HG03135 (cell line): Measurements from ENCODE around the gene PPEF2.

ENCODE experiments used
- ATAC-seq: cut with Tn5 transposase; IDR thresholded peaks from one replicate; pipeline ENCODE4 v1.9.1; 2021; ENCODE audit warnings: mild to moderate bottlenecking, moderate library complexity; ENCODE audit not compliant: unreplicated experiment

Gene PPEF2

DNA sequence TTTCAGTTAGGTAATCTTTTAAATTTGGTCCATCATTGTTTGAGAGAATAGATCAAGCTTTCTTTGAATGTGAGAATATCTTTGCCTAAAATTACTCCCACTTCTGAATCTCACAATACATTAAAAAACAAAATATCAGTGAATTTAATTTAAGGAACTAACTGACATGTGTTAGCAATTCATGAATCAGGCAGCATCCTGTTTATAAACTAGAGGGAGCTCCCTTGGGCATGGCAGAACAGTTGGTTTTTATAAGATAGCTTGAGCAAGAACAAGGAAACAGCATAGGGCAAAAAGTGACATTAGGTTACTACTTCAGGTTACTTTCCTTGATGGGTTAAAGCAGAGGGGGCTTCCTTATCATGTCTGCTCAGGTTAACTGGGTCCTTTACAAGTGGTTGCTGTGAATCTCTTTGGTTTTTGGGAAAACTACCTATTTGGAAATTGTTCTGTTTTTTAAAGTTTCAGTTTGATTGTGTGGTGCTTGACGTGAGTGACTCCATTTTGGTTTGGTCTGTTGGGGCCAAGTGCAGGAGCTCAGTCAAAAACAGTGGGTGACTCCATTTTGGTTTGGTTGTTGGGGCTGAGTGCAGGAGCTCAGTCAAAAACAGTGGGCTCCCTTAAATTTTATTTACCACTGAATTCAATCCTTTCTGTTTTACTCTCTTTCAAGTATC lies 68.0 kb downstream of the PPEF2 start:
- no peak for ATAC-seq

DNA sequence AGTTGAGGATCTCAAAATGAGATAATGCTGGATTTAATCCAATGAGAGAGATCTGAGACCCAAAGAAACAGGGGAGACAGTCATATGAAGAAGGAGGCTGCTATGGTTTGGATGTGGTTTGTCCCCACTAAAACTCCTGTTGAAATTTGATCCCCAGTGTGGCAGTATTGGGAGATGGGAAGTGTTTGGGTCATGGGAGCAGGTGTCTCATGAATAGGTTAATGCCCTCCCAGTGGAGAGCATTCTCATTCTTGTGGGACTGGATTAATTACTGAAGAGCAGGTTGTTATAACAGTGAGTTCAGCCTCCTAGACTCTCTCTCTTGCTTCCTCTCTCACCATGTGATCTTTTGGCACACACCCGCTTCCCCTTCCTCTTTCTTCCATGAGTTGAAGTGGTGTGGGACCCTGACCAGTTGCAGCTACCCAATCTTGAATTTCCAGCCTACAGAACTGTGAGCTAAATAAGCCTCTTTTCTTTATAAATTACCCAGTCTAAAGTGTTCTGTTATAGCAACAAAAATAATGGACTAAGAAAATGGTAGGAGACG lies 70.3 kb downstream of the PPEF2 start:
- ATAC-seq = no peak

DNA sequence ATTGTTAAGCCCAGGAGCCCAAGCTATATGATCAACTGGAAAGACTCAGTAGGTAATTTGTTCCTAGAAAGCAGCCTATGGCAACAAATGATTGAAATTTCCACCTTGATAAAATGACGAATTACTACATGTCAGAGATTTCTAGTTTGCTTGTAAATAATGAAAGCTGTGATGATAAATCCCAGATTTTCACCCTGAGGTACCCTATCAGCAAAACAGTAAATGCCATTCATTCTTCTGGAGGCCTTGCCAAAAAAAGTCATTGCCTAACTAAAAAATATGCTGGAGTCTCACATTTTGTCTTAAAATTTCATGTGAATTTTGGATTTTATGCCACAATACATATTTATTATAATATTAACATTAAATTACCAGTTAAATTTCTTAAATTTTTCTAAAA lies 71.3 kb downstream of the PPEF2 start:
- ATAC-seq = no peak

DNA sequence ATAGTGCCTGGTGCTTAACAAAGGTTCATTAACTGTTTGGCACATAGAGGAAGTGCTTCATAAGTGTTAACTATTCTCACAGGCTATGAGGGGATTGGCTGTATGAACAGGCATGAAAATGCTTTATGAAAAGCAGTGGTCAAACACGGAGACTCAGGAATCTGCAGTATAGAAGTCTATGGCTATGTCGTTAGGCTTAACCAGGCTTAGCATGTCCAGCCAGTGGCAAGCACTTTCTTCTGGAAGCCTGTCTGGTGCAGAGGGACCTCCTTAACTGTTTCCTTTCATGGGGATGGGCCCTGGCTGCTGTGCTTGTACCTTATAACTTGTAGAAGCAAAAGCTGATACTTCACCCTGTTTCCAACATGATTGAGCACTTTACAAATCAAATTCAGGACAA lies 78.4 kb downstream of the PPEF2 start:
- no peak for ATAC-seq

DNA sequence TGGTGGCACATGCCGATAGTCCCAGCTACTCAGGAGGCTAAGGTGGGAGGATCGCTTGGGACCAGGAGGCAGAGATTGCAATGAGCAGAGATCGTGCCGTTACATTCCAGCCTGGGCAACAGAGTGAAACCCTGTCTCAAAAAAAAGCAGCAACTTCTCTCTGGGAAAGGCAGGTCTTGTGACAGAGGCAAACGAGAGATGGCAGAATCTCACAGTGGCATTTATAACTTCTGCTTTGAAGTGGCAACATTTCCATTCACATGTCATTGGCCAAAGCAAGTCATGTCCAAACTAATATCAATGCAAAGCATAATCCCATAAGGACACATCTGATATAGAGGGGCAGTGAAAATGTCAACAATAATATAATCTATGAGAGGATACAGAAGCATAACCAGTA lies 79.8 kb downstream of the PPEF2 start:
- no peak for ATAC-seq

DNA sequence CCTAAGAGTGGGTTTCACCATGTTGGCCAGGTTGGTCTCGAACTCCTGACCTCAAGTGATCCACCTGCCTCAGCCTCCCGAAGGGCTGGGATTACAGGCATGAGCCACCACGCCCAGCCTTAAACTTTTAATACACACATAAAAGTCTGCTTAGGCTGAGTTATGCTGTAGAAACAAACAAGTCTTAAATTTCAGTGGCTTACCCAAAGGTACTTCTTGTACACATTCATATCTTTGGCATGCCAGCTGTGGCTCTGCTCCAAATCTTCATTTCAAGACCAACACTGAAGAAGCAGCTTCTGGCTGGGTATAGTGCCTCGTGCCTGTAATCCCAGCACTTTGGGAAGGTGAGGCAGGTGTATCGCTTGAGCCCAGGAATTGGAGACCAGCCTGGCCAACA lies 80.3 kb downstream of the PPEF2 start:
- no peak for ATAC-seq

DNA sequence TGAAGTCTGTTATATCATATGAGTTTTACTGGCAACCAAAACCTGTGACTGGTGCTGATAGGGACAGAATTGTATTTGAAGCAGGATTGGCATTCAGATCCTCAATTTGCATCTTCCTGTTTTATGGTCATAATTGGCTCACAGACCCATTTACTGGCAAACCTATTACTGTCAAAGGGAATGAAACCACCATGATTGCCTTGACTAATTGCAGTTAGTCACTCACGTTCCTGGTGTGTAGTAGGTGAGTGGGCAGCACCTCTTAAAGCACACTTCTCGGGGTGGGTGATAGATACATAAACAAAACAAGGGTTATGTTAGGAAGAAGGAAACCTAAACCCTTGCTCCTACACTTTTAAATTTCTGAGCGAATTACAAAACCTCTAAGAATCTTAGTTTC lies 81.0 kb downstream of the PPEF2 start:
- ATAC-seq = no peak

DNA sequence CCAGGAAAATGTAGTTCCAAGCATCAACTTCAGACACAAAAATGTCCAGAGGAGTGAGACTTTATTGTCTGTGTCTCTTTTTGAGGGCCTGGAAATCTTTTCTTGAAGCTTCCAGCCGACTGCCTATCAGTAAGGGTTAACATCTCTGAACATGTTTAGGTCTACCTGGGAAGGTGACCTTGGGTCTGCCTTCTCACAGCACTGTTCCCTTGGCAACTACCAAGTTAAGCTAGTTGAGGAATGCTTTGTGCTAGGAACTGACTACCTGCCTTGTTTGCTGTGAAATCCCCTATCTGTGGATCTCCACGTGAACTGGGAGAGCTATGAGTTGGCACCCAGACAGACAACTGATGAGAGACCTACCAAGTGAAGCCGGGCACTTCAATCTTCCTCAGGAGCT lies 81.6 kb downstream of the PPEF2 start:
- no peak for ATAC-seq

DNA sequence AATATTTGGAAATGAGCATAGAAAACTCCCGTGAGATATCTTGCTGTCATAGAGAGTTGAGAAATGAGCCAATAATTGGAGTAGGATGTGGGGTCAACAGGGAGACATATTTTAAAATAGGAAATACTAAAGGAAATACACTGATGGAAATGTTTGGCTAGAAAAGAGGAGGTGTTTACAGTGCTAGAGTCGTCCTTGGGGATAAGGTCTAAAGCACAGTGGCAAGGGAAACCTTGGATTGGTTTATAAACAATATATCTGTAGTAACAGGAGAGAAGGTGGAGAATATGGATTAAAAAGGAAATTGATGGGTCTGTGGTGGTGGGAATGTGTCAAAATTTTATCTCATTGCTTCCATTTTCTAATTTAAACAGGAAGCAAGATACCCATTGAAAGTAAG lies 82.1 kb downstream of the PPEF2 start:
- ATAC-seq = no peak

DNA sequence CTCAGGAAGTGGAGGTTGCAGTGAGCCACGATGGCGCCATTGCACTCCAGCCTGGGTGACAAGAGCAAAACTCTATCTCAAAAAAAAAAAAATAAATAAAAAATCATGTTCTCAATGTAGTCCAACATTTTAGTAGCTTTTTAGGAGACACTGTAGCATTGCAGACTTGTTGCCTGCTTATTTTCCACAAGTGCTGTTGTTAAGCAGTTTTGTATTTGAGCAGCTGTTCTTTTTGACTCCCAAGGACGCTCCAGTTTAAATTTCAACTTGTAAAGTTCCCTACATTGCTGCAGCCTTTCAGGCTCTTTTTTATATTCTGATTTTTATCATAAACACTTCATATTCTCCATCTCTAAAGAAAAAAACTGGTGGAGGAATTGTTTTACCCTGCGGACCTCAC lies 83.1 kb downstream of the PPEF2 start:
- no peak for ATAC-seq

DNA sequence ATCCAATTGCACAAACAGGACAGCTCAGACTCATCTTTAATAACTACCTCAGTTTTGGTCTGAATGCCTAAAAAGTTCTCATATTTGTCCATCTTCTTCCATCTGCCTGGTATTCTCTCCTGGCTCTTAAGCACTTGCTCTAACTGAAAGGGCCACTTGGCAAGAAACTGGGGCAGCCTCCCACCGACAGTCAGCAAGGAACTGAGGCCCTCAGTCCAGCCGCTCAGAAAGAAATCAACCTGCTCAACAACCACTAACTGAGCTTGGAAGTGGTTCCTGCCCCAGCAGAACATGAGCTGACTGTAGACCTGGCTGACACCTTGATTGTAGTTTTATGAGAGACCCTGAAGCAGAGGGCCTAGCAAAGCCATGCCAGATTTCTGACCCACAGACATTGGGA lies 84.4 kb downstream of the PPEF2 start:
- ATAC-seq = no peak
